ENCODE results near the gene OAF.

- no peak for TF ChIP-seq EZH2 (IDR thresholded peaks at IDR 0.05)
- TF ChIP-seq FOXP2 (optimal IDR thresholded peaks at IDR 0.05; ENCODE audit: control extremely low read depth, extremely low read length, insufficient read depth): no peak
- no peak for TF ChIP-seq POLR2AphosphoS5 (IDR thresholded peaks at IDR 0.05; ENCODE audit: borderline replicate concordance, low read depth, low read length)
Observed at GRCh38 chr11:120184371-120184945, 26.4 kb upstream of the OAF start.
